ENCODE results near the gene LRP2. TPM values are rescaled to one million over a fixed set of nuclear protein-coding genes. Genes with fewer than 3 reads are reported as not detected.

The LRP2 gene
- total RNA-seq, 4 donors from 2014 or later: 0.08 to 0.96 (median 0.20) TPM

DNA sequence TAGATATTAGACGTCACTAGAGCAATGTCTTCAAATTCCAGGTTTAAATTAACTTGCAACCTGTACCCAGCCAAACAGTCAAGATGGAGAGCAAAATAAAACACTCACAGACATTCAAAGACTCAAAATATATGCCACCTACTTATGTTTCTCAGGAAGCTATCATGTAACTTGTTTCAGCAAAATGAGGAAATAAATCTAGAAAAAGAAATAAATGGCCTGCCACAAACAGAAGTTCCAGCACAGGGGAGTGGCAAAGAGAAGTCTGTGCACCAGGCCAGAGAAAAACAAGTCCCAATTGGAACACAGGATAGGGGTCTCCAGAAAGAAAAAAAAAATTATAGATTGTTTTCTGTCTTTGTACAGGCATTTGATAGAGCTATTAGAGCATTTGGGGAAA lies 96.7 kb downstream of the LRP2 start:
- Histone ChIP-seq H3K4me3 (no peak overlapping the region), H3K36me3 (no peaks in the 10 kb centered on the region), H3K27ac (no peak overlapping the region), H3K4me1 (no peaks in the 10 kb centered on the region), H3K27me3 (no peaks in the 10 kb centered on the region), H3K9me3 (no peaks in the 10 kb centered on the region)
- TF ChIP-seq CTCF (IDR thresholded peaks at IDR 0.05) (no peak), POLR2A (IDR thresholded peaks at IDR 0.05) (no peak), EP300 (IDR thresholded peaks at IDR 0.05) (no peak), POLR2AphosphoS5 (IDR thresholded peaks at IDR 0.05) (no peak)
- DNase-seq (ENCODE audit: low spot score in 2 of 2): no peak
- 90% methylated on average over 1 of the region's 1 CpG for WGBS

- Histone ChIP-seq H3K9me3 (no peaks in the 10 kb centered on the region), H3K27ac (no peak overlapping the region), H3K36me3 (no peaks in the 10 kb centered on the region), H3K4me1 (no peaks in the 10 kb centered on the region), H3K4me3 (no peak overlapping the region), H3K27me3 (no peaks in the 10 kb centered on the region)
- TF ChIP-seq POLR2A (IDR thresholded peaks at IDR 0.05): no peak
- TF ChIP-seq CTCF (IDR thresholded peaks at IDR 0.05): no peak
- TF ChIP-seq EP300 (IDR thresholded peaks at IDR 0.05): no peak
- no peak for TF ChIP-seq POLR2AphosphoS5 (IDR thresholded peaks at IDR 0.05)
- no peak for DNase-seq (ENCODE audit: low spot score in 2 of 2)
These were observed 101.3 kb downstream of the LRP2 start for GRCh38 chr2:169260846-169261642.

GRCh38 chr2:169260246-169260645 lies 102.1 kb downstream of the LRP2 start:
- DNase-seq (ENCODE audit: low spot score in 2 of 2): no peak

GRCh38 chr2:169259402-169259801 lies 102.9 kb downstream of the LRP2 start:
- WGBS: 76% methylated on average over 5 of the region's 5 CpGs
- Histone ChIP-seq H3K36me3 (no peaks in the 10 kb centered on the region), H3K27me3 (no peaks in the 10 kb centered on the region), H3K27ac (no peak overlapping the region), H3K4me3 (no peak overlapping the region), H3K4me1 (no peaks in the 10 kb centered on the region), H3K9me3 (no peaks in the 10 kb centered on the region)
- no peak for DNase-seq (ENCODE audit: low spot score in 2 of 2)
- TF ChIP-seq POLR2A (IDR thresholded peaks at IDR 0.05) (no peak), CTCF (IDR thresholded peaks at IDR 0.05) (no peak), EP300 (IDR thresholded peaks at IDR 0.05) (no peak), POLR2AphosphoS5 (IDR thresholded peaks at IDR 0.05) (no peak)

More at GRCh38 chr2:169260246-169260645, 102.1 kb downstream of the LRP2 start:
- Histone ChIP-seq H3K9me3 (no peaks in the 10 kb centered on the region), H3K27me3 (no peaks in the 10 kb centered on the region), H3K27ac (no peak overlapping the region), H3K4me3 (no peak overlapping the region), H3K36me3 (no peaks in the 10 kb centered on the region), H3K4me1 (no peaks in the 10 kb centered on the region)
- TF ChIP-seq POLR2AphosphoS5 (IDR thresholded peaks at IDR 0.05): no peak
- no peak for TF ChIP-seq EP300 (IDR thresholded peaks at IDR 0.05)
- TF ChIP-seq POLR2A (IDR thresholded peaks at IDR 0.05): no peak
- no peak for TF ChIP-seq CTCF (IDR thresholded peaks at IDR 0.05)
- 89% methylated on average over 1 of the region's 1 CpG for WGBS

DNA sequence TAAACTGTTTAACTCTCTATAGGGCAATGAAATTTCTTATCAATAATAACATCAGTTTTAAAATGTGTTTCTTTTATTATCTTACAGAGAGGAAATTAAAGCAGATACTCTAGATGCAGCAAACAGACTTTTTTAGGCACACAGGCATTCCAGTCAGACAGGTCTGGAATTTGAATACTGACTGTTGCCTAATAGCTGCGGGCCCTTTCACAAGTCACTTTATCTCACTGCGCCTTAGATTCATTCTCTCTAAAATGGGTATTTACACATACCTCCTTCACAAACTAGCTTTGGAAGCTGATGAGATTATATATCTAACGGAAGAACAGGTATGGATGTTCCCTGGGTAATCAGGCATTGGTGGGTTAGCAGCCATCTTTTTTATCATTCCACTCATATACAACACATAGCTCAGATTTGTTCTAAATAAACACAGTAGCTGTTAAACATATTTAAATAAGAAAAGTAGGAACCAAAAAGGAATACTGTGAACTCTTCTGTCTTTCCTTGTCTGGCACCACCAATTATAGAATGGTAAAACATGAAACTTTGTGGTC lies 104.2 kb downstream of the LRP2 start:
- no peak for DNase-seq (ENCODE audit: low spot score in 2 of 2)
- Histone ChIP-seq H3K9me3 (no peaks in the 10 kb centered on the region), H3K36me3 (no peaks in the 10 kb centered on the region), H3K27me3 (no peaks in the 10 kb centered on the region), H3K4me3 (no peak overlapping the region), H3K27ac (no peak overlapping the region), H3K4me1 (no peaks in the 10 kb centered on the region)
- 54% methylated on average over 3 of the region's 3 CpGs for WGBS
- TF ChIP-seq CTCF (IDR thresholded peaks at IDR 0.05): no peak

All from suprapubic skin (tissue), 4 donors.